Vagina (tissue), 2 donors: ENCODE results near the gene SBK2.

Experiments
- CTCF ChIP-seq, 3 experiments: fragments of 450-650 bp in 2 of 3; fragments of 200-600 bp in 1 of 3; sonication (generic) in 1 of 3; IDR thresholded peaks; one replicate each; pipeline ENCODE4 v1.5.1; 2017 to 2019; ENCODE audit warnings: antibody characterized with exemption in 3 of 3, mild to moderate bottlenecking in 2 of 3, moderate library complexity in 2 of 3
- POLR2AphosphoS5 ChIP-seq, 2 donors: sonication (generic); formaldehyde crosslinking; IDR thresholded peaks; one replicate each; pipeline ENCODE4 v1.9.0; 2017; ENCODE audit warnings: antibody characterized with exemption in 2 of 2, mild to moderate bottlenecking in 2 of 2, low read depth in 1 of 2; ENCODE audit not compliant: insufficient read depth in 1 of 2

- no peak for TF ChIP-seq CTCF (IDR thresholded peaks at IDR 0.05)
- TF ChIP-seq POLR2AphosphoS5 (IDR thresholded peaks at IDR 0.05; ENCODE audit: insufficient read depth in 1 of 2, low read depth in 1 of 2): no peak
Observed at GRCh38 chr19:55486971-55487923, 49.7 kb downstream of the SBK2 start.
